OCI-M1 (cell line): Measurements from ENCODE around the gene SPI1.
"Not testable (repeated sequence)": the region's sequence is repeated elsewhere in the genome, so short reads cannot be mapped to it uniquely, and the experiment has no call there.

Experiments used
- DNase-seq: peaks from one replicate; lab custom pipeline; 2025; lab: John Stamatoyannopoulos, UW

SPI1 gene

DNA sequence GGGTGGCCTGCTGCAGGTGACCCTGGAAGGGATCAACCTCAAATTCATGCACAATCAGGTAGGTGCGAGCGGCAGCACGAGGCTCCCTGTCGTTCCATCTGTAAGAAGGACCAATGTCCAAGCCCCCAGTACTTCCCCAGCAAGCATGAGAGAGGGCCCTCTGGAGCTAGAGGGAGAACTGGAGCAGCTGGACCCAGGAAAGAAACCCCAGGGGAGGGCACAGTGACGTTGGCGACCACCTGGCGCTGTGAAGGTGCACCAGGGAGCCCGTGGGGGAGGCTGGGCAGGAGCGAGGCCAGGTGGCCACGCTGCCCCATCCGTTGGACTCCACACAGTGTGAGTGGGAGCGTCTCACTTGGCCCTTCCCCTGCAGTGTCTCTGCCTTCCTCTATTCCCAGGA, 53.8 kb downstream of the SPI1 start:
- no peak for DNase-seq

DNA sequence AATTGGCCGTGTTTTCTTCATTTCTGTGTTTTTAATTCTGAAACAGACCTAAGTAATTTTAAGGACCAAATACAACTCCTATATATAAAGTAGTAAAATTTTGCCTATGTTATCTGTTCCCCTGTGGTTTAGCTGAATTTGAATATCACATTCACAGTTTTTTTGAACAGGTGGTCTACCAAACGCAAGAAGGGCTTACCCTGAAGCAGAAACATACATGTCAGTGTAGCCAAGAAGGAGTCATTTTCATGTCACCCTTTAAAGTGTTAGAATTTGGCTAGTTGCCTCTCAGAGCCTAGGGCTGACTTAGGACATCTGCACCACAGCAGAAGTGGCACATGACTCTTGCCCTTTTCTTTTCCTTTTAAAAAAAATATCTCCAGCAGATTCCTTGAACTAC, 60.2 kb downstream of the SPI1 start:
- DNase-seq, result no peak

DNA sequence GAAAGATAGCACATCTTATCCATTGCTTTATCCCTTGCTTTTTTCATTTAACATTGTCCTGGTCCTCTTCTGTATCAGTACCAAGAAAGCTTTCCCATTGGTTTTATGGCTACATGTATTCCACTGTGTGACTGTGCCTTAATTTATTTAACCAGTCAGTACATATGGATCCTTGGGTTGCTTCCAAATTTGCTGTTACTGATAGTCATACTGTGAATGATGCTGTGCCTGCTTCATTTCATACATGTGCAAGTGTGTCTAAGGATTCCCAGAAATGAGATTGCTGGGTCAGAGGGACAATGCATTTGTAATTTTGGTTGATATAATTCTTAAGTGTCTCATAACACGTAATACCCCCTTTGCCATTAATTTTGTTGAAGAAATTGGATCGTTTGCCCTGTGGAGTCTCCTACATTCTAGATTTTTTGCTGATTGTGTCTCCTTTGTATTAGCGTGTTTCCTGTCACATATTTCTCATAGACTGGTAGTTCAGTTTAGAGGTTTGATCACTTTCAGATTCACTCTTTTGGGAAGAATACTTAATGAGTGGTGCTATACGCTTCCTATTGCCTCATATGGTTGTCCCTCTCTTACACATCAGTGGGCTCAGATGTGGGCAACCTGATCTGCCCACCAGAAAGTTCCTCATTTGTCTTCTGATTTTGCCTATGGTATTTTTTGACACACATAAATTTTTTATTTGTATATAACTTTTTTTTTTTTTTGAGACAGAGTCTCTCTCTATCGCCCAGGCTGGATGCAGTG, 61.1 kb downstream of the SPI1 start:
- no peak for DNase-seq

DNA sequence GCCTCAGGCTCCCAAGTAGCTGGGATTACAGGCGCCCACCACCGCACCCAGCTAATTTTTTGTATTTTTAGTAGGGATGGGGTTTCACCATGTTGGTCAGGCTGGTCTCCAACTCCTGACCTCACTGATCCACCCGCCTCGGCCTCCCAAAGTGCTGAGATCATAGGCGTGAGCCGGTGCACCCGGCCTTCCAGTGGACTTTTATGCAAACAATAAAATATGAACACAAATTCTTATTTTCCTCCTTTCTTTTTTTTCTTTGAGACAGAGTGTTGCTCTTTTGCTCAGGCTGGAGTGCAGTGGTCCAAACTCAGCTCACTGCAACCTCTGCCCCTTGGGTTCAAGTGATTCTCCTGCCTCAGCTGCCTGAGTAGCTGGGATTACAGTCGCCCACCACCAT, 61.8 kb downstream of the SPI1 start:
- DNase-seq, result not testable (repeated sequence)

DNA sequence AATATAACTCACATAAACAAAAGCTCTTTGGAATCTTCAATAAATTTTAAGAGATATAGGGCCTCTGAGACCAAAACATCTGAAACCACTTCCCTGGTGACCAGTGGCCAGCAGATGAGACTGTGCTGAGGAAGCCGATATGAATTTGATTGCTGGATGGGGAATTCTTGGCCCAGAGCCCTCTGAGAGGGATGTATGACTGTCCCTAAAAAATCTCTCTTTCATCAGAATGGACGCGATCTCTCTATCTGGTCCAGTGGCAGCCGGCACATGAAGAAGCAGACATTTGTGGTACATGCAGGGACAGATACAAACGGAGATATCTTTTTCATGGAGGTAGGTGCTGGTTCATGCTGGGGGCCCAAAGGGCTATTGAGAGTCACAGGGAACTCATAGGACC, 63.4 kb downstream of the SPI1 start:
- no peak for DNase-seq

DNA sequence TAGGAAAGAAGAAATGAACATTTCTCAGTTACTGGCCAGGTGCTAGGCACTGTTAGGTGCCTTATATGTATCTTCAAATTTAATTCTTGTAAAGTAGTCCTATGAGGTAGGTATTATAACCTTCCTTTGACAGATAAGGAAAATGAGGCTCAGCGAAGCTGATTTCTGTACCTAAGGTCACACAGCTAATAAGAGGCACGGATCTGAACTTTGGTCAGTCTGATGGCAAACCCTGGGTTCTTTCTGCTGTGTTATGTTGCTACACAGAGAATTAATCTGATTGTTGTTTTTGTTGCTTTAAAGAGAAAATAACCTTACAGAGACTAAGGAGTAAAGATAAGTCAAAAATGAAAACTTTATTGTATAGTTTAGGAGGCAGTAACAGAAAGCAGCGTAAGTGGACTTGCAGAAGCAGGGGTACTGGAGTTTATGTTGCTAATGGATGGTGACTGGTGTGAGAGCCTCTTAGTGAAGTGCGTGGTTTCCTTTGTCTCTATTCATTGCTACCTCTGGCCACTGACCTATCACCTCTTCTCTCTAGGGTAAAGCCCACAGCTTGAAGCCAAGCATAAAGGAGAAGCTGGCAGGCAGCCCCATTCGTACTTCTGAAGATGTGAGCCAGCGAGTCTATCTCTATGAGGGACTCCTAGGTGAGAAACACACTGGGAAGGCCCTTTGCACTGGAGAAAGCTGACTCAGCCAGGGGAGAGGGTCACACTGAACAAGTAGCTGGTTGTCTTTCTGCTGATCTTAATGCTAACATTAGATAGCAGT, 70.1 kb downstream of the SPI1 start:
- no peak for DNase-seq

DNA sequence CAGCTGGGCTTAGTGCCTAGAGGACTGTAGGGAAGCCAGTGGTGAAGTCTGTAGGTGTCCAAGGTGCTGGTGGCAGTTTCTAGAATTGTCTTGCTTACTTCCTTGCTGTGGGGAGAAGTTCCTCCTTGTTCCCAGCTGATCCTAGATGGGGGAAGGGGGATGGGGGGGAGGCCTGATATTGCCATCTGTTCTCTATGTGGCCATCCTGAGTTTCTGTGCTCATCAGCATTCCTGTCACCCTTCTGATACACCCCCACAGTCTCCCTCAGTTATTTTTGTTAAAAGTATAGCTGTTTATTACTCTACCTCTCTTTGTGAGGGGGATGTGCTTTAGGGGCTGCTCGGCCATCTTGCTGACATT, 71.9 kb downstream of the SPI1 start:
- no peak for DNase-seq

DNA sequence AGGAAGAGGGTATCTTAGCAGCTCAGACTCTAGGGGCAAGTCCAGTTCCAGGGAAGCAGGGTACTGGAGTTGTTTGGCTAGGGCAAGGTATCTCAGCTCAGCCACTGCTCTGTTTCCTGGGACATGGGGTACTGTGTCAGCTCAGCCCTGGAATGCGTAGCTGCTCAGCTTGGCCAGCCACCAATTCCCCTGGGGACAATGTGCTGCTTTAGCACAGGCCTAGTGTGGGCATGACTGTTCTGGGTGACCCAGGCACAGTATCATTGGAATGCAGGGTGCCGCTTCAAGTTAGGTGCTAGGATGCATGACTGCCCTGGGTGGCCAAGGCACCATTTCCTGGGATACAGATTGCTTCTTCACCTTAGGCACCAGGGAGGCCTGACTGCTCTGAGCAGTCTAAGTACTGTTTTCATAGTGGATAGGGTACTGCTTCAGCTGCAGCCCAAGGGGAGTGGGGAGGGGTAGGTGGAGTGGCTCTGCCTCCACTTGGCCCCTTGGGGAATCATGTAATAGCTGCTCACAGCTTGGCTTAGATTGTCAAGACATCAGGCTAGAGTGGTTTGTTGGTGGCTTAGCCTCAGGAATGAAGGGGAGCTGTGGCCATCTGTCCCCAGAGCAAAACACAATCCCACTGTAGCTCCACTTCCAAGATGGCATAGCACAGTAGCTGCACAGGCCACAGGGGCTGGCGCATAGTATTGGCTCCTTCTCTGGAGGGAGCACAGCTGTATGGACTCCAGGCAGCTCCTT, 72.4 kb downstream of the SPI1 start:
- no peak for DNase-seq
